ENCODE data around the gene NUDT8.
"Not testable (repeated sequence)": the region's sequence is repeated elsewhere in the genome, so short reads cannot be mapped to it uniquely, and the experiment has no call there.

Gene NUDT8, protein sequence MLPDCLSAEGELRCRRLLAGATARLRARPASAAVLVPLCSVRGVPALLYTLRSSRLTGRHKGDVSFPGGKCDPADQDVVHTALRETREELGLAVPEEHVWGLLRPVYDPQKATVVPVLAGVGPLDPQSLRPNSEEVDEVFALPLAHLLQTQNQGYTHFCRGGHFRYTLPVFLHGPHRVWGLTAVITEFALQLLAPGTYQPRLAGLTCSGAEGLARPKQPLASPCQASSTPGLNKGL

DNA sequence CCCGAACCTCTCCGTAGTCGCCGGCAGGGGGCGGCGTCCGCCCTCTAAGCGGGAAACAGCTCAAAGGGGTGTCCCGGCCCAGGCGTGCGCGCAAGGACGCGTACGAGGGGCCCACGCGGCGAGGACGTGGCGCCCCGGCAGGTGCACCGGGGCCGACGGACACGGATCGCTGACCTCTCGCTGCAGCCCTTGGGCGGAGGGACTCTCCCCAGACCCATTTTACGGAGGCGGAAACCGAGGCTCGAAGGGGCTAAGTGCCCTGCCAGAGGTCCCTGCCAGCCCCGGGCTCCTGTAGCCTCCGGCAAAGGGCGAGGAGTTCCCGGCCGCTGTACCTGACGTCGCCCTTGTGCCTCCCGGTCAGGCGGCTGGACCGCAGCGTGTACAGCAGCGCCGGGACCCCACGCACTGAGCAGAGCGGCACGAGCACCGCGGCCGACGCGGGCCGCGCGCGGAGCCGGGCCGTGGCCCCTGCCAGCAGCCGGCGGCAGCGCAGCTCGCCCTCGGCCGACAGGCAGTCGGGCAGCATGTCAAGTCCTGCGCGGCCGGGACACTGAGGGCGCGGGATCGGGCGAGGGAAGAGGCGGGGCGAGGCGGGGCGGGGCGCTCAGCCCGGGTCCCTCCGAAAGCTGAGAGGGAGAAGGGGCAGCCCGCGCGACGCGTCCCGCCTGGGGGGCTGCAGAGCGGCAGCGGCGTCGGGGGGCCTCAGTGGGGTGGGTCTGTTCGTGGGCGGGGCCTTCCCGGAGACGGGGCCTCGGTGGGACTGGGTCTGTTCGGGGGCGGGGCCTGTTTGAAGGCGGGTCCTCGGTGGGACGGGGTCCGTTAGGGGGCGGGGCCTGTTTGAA lies at the start of gene NUDT8:
NUDT8 (minus strand) TSS at position 552 of the 842 bp plus-strand sequence; CDS start at position 526, 26 bp downstream.
- no peak for DNase-seq

DNA sequence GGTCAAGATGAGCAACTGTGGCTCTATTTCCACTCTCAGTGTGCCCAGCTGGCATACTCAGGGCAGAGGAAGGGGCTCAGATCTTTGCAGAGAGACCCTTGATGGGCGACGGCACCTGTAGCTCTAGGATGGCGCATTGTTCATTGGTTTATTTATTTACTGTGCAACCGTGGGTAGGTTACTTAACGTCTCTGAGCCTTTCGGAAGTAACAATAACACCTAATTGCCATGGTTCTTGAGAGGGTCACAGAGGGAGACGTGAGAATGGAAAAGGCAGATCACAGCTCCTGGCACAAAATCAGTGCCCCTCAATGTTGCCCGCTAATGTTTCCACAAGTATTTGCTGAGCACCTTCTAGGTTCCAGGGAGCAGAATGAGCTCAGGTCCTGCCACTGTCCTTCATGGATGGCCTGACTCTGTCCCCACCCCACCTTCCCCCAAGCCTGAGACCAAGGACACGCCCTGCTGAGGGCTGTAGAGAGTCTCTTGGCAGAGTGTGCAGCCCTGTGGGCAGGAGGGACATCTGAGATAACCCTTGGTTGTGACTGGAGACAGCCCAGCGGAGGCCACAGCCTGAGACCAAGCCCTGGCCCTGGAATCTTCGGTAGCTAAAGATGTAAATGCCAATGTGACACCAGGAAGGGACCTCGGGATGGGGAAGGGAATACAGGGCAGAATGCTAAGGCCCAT lies 45.5 kb upstream of the NUDT8 start:
- no peak for DNase-seq

DNA sequence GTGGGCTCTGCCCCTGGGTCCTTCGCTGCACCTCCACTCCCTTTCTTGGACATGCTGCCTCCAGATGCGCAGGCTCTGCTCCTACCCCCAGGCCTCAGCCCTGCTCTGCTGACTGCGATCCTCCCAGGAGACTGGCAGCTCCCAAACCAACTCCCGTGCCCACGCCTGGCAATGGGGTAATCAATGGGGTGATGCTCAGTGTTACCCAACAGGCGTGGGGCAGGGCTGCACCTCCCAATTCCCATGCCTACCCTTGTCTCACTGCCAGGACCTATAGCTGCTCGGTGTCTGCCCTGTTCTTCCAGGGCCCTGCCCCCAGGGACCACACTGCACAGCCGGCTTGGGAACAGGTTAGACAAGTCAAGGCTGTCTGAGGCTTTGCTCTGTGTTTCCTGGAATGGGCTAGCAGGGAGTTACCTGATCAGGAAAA lies 44.7 kb upstream of the NUDT8 start, which contains the start of gene ALDH3B2:
ALDH3B2 (minus strand) TSS at position 182 of the 430 bp plus-strand sequence. CDS start 7,688 bp downstream, outside the sequence.
- DNase-seq, result no peak

DNA sequence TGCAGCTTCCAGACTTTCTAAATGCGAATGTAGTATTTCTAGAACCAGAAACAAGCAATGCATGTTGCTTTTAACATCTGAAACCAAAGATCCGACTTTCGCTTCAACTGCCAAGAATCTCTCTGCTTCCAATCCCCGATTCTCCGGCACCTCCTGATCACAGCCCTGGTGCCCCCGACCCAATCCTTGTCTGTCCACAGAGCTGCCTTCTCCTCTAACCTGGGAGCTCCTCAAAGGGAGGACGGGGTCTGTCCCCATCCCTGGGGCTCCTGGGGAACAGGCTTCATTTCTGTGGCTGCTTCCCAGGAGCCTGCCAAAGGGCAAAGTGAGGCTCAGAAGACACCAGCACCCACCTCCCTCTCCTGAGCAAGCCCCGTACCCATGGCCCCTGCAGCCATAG lies 44.2 kb upstream of the NUDT8 start:
- no peak for DNase-seq

DNA sequence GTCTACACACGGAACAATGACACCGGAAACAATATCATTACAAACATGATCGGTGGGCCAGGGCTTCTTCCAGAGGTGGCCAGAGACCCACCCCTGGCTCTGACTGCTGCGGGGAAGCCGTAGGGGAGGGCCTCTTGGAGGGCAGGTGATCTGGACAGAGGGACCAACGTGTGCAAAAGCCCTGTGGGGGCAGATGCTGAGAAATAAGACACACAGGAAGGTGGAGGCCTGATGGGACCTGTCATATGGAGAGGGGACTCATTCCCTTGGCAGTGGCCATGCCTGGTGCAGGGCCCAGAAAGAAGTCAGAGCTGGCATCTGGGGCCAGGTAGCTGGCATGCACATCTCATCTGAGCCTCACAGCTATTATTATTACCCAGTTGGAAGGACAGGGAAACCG lies 43.6 kb upstream of the NUDT8 start:
- no peak for DNase-seq

DNA sequence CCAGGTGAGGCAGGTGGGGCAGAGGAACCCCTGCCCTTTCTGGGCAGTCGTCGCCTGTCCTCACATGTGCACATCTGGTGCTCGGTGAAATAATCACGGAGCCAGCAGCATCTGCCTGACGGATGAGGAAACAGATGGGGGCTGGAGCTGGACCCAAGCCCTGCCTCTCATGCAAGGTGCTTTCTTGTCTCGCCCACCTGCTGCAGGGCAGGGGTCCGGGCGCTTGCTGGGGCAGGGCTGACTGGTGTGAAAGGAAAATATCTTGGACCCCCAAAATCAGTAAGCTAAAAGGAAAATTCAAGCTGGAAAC lies 41.4 kb upstream of the NUDT8 start:
- no peak for DNase-seq

DNA sequence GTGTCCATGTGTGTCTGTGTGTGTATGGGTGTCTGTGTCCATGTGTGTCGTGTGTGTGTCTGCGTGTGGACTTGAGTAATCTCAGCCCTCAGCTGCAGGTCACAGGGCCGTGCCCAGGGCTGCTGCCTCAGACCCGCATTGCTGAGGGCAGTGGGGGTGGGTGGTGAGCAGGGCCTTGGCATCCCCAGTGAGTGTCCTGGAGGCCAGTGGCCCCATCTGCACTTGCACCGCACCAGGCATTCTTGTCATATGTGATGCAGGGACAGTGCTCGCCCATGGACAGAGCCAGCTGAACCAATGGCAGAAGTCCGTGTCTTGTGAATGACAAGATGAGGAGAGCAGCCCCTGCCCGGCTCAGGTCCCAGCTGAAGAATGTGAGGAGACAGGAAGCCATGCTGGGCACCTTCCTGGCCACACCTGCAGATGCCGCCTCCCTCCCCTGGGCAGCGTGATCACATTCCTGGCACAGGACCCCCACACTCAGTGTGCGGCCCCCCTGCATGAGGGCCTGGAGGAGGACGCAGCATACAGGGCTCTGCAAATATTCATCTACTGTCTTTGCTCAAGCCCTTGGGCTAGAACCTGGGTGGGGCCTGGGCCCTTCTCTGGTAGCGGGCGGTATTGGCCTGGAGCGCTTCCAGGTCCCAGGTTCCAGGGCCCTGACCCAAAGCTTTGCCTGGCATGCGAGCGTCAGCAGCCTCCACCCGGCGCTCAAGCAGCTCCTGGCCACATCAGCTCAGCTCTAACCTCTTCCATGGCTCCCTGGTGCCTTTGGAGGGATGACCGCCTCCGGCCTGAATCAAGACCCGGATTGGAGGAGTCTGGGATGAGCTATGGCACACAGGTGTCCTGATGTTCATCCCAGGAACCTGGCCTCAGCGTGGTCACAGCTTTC lies 40.8 kb upstream of the NUDT8 start:
- no peak for DNase-seq

DNA sequence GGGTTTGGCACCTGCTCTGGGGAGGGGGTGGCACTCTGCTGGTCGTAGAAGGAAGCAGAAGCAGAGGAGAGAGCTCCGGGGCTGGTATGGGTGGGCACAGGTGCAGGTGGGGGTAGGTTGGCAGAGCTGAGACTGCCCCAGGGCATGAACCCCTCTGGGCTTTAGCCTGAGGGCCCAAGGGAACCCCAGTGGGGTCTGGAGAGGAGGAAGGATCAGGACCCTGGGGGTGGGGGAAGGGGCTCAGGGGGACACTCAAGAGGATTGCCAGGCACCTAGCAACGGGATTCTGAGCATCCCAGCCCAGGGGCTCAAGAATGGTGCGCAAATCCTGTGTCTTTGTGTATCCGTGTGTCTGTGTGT lies 38.4 kb upstream of the NUDT8 start:
- no peak for DNase-seq

DNA sequence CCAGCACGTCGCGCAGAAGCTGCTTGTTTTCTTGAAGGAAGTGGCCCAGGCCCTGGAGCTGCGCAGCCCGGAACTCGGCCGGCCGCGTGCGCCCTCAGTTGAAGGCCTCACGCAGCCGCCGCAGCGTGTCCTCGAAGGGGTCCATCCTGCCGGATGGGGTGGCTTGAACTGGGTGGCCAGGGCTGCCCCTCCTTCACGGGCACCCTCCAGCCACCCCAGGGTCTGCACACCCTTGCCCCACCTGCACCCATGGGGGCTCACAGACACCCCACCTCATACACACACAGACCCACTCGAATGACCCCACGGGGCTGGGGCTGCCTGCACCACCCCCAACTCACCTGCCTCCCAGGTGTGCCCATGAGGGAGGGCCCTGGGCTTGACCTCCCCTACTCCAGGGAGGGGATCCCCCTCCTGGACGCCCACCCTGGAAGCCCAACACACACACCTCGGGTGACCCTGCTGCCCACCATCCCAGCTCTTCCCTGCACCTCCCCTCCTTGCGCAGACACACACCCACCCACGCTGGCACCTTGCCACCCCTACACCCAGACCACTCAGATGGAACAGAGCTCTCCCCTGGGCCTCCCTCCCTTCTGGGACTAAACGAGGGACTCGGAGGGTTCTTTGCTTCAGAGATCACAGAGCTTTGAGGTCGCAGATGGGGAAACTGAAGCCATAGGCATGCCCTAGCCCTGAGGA lies 37.9 kb upstream of the NUDT8 start:
- DNase-seq, result no peak

DNA sequence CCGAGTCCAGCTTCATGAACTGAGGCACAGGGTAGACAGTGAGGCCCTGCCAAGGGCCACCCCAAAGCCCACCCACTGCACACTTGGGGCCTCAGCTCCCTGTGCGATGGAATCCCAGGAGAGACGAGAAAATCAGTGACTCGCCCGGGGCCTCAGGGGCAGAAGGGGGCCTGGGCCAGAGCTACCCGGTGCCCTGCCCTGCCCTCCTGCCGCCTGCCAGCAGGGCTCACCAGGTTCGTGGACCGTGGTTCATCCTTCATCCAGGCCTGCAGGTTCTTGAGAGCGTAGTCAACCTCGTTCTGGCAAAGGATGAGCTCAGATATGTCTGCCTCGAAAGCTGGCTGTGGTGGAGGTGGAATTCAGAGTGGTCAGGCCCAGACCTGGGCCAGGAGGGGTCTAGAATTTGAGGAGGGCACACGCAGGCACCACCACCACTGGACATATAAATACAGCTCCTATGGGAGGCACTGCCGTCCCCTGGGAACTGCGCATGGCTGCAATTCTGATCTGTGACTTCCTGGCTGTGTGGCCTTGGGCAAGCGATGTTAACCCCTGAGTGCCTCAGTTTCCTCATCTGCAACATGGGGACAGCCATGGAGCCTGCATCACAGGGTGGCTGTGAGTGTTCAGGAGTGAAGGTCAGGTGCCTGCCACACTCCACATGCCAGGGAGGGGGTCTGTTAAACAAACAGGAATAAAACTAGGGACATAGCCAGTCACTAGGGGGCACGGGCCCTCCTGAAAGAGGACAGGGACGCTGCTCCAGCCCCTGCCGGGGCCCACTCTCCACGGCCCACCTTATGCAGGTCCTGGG lies 37.1 kb upstream of the NUDT8 start:
- DNase-seq, result no peak

DNA sequence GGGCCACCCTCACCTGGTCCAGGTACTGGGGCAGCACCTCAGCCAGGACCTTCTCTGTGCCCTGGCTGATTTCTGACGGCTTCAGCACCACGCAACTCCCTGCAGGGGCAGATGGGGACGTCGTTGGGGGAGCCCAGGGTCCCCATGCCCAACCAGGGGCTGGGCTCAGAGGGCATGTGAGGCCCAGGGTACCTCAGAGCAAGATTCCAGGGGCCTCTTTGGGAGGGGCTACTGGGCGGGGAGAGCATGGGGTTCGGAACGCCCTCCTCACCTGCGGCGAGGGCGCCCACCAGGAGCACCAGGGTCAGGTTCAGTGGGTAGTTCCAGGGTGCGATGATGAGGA lies 36.5 kb upstream of the NUDT8 start:
- no peak for DNase-seq

DNA sequence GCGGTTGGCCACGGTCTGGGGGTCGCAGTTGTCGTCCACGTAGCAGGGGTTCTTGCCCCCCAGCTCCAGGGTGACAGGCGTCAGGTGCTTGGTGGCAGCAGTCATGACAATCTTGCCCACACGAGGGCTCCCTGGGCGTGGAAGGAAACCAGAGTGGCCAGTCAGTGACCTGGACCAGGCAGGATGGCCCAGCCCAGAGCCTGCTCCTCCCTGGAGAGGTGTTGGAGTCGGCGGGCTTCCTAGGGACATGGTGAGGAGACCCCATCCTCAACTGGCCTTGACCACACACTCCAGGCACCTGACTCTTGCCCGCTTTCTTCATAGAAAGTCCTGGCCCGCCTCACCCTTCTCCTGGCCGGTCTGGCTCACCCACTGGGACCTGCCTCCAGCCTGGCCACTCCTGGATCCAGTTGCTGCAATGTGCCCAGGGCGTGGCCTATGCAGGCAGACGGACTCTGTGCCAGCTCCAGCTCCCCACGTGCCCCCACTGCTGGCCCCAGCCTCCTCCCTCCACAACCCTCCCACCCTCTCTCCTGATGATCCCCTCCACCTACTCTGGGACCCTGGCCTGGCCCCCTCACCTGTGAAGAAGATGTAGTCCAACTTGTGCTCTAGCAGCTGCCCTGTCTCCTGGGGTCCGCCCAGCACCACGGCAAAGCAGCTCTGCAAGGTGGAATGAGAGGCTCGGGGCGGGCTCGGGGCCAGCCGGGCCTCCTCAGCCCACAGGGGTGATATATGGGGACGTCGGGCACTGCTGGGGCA lies 36.0 kb upstream of the NUDT8 start:
- DNase-seq, result no peak

DNA sequence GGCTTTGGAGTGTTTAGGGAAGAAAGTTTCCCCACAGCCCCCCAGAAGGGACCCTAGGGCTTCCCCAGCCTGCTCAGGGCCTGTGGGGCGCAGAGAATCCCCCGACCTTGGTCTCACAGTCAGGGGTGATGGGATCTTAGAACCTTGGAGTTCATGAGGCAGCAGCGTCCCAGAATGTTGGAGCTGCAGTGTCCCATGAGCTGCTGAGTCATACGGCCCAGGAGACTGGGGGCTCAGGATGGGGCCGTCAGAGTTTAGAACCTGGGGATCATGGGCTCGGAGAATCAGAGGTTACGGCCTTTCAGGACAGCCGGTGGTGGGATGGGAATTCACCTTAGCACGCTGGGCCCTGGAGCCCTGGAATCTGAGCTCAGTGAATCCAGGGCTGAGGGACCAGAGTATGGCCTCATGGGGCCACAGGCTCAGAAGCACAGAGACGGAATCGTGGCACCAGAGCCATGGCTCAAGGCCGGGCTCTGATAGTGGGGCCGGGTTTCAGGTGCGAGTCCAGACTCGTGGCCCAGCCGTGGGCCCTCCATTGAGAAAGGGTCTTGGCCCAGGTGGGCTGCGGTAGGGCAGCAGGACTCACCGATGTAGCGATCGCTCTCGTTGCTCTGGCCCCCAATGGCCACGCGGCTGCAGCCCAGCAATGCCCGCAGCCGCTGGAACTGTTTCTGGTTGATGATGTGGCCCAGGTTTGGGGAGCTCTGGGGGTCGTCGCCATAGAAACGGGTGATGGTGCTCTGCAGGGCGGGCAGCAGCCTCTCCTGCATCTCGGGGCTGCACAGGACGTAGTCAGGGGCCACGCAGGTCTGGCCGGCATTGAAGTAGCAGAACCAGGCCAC lies 35.2 kb upstream of the NUDT8 start:
- no peak for DNase-seq

DNA sequence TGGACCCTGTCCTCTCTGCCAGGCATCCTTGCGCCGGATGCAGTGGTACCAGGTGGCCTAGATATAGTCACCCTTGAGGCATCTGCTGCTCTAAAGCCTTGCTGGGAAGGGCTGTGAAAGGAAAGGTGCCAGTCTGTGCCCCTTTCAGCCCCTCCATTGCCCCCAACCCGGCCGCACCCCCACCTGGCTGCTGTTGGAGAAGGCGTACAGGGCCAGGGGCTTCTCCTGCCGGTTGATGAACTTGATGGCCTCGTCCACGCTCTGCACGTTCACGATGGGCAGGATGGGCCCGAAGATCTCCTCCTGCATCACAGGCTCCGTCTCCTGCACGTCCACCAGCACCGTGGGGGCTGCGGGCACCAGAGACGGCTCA lies 34.5 kb upstream of the NUDT8 start:
- no peak for DNase-seq

DNA sequence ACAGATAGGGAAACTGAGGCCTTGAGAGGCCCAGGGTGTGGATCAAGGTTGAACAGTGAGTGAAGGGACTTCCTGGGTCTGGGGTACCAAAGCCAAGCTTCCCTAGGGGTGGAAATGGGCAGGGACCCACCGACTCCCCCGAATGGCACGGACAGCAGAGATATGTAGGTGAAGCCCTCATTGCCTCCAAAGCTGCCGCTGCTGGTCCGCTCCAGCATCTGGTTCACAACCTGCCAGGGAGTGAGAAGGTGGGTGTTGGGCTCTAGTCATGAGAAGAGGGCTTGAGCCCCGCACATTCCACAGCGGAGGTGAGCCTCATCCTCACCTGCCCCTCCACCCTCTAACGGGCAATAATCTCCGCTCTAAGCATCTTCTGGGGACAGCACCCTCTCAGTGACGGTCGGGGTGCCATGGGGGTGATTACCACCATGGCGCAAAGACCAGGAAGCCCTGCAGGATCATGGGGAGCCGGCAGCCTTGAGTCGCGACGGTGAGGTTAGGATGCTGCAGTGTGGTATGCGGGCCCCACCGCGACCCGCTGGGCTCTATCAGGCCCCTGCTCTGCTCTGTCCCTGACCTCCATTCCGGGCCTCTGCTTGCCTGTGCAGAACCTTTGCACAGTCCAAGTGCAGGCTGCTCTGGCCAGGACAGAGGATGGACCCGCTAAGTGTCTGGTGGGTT lies 33.9 kb upstream of the NUDT8 start:
- no peak for DNase-seq

DNA sequence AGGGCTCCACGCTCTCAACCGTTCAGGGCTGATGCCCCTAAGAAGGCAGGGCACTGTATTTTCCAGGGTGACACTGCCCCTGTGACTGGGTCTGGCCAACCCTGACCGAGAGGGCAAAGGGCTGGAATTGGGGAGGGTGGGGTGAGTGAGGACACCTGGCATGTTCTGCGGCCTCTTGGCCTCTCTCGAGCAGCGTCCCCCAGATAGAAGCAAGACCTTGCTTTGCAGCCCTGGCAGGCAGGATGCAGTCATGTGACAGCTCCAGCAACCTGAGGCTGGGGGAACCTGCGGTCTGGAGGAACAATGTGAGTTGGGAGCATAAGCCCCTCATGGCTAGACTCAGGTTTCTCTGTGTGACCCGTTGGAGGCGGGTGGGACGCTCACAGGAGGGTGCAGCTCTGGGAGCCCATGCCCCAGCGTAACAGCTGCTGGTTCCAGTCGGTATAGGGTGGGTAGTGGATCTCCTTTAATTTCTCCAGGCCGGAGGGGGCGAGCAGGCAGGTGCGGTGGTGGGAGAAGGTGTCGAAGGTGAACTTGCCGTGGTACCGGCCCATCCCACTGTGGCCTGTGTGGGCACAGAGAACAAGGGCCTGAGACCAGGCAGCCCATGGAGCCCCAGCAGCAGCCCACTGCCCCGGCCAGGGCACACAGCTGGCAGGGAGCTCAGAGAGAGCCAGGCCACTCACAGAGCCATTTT lies 33.2 kb upstream of the NUDT8 start:
- no peak for DNase-seq

DNA sequence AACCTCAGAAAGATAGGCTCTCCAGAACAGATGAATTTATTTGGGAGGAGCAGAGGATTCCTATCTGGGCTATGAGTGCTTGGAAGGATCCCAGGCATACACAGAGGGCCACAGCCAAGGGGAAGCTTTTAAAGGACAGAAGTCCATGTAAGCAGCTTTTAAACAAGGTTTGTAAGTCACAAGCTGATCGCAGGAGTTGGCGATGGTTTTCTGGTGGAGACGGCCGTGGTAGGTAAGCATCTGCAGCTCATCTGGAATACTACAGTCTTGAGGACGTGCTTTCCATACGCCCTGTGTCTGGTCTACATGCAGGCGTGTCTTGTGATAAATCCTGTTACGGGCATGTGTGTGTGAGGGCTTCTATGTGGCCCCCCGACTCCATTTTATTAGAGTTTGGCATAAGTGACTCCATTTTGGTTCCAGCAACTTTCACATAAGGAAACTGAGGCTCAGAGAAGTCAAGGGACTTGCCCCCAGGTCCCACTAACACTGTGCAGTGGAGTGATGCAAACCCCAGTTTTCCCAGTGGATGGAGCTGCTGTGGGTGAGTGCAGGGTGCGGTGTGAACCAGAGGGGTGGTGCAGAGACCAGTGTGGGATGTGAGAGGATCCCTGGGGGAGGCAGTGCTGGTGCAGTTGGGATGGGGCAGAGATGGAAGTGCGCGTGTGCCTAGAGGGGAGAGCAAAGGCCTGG lies 32.6 kb upstream of the NUDT8 start:
- no peak for DNase-seq

DNA sequence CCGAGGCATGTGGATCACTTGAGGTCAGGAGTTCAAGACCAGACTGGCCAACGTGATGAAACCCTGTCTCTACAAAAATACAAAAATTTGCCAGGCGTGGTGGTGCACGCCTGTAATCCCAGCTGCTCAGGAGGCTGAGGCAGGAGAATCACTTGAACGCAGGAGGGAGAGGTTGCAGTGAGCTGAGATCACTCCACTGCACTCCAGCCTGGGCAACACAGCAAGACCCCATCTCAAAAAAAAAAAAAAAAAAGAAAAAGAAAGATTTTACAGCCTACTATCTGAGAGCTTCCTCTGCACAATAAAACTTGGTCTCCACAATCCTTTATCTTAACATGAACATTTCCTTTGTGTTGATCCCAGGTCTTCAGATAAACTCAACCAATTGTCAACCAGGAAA lies 31.0 kb upstream of the NUDT8 start:
- DNase-seq, result not testable (repeated sequence)

Measured in NCI-H1417 treated with DMSO at 0.1 percent for 48 hours (cell line).